A549 (cell line): ENCODE measurements around the gene FAM53B.

ENCODE experiments used
- CEBPB ChIP-seq, 2 experiments: fragments of >200 bp in 1 of 2; sonication (Bioruptor Twin) in 1 of 2; formaldehyde crosslinking in 1 of 2; IDR thresholded peaks; 2 replicates each; pipeline ENCODE4 v1.6.1; 2012 to 2016
- CHD2 ChIP-seq: fragments of 150-350 bp; IDR thresholded peaks from 2 replicates; pipeline ENCODE4 v1.6.1; 2014; ENCODE audit warnings: low read length; ENCODE audit not compliant: partially characterized antibody
- CTCF ChIP-seq: fragments of >200 bp; sonication (Bioruptor Twin); formaldehyde crosslinking; IDR thresholded peaks from 3 replicates; pipeline ENCODE4 v1.5.1; 2016
- EP300 ChIP-seq, 2 experiments: fragments of >200 bp; sonication (Bioruptor Twin); formaldehyde crosslinking; IDR thresholded peaks; 2 replicates in 1 of 2; 3 replicates in 1 of 2; pipeline ENCODE4 v1.6.1; 2016 to 2017
- ESRRA ChIP-seq: fragments of 150-350 bp; IDR thresholded peaks from 2 replicates; pipeline ENCODE4 v1.6.1; 2014; ENCODE audit warnings: mild to moderate bottlenecking, low read length, borderline replicate concordance
- HDAC2 ChIP-seq: fragments of 200-600 bp; sonication (generic); IDR thresholded peaks from 2 replicates; pipeline ENCODE4 v1.6.1; 2016
- MAZ ChIP-seq: fragments of 150-350 bp; IDR thresholded peaks from 2 replicates; pipeline ENCODE4 v1.6.1; 2014; ENCODE audit warnings: antibody characterized with exemption, low read depth, low read length, borderline replicate concordance
- PHF8 ChIP-seq: fragments of 200-600 bp; sonication (generic); IDR thresholded peaks from 2 replicates; pipeline ENCODE4 v1.6.1; 2016; ENCODE audit warnings: low read depth, mild to moderate bottlenecking, antibody characterized with exemption, moderate library complexity, borderline replicate concordance
- POLR2A ChIP-seq: IDR thresholded peaks from 2 replicates; pipeline ENCODE4 v1.6.1; 2012; ENCODE audit warnings: mild to moderate bottlenecking, low read length
- REST ChIP-seq: fragments of 200-600 bp; sonication (generic); IDR thresholded peaks from 2 replicates; pipeline ENCODE4 v1.6.1; 2016; ENCODE audit warnings: antibody characterized with exemption, mild to moderate bottlenecking, moderate library complexity

- TF ChIP-seq CTCF, result no peak
- no peak for TF ChIP-seq ESRRA
- TF ChIP-seq PHF8, result no peak
- TF ChIP-seq MAZ, result no peak
- no peak for TF ChIP-seq EP300 (IDR thresholded peaks at IDR 0.05)
- no peak for TF ChIP-seq POLR2A
- TF ChIP-seq REST, result no peak
- no peak for TF ChIP-seq CEBPB (IDR thresholded peaks at IDR 0.05)
- no peak for TF ChIP-seq CHD2
- no peak for TF ChIP-seq HDAC2
Observed at GRCh38 chr10:124730790-124731189, 13.4 kb downstream of the FAM53B start.
